H9 (cell line): ENCODE measurements around the gene STARD10. TPM values are rescaled to one million over a fixed set of nuclear protein-coding genes. Genes with fewer than 3 reads are reported as not detected.

Experiments used
- DNase-seq: peaks from one replicate; pipeline ENCODE4 v3.0.0-alpha.2; 2017
- H2AFZ ChIP-seq: one replicate; pipeline ENCODE4 v1.6.1; 2013; ENCODE audit warnings: mild to moderate bottlenecking, low read length, control low read depth, moderate library complexity
- H2AK5ac ChIP-seq: 2 replicates; pipeline ENCODE4 v1.6.1; 2013; ENCODE audit warnings: low read length, control low read depth, mixed read lengths; ENCODE audit not compliant: insufficient read length
- H2BK120ac ChIP-seq: one replicate; pipeline ENCODE4 v1.6.1; 2013; ENCODE audit warnings: low read depth, mild to moderate bottlenecking, low read length, control low read depth, inconsistent platforms; ENCODE audit not compliant: poor library complexity, severe bottlenecking
- H2BK12ac ChIP-seq: 2 replicates; pipeline ENCODE4 v1.6.1; 2013; ENCODE audit warnings: low read length, control low read depth, mixed read lengths, low read depth; ENCODE audit not compliant: insufficient read length
- H2BK15ac ChIP-seq: 2 replicates; pipeline ENCODE4 v1.6.1; 2013; ENCODE audit warnings: low read depth, low read length, control low read depth
- H2BK20ac ChIP-seq: one replicate; pipeline ENCODE4 v1.6.1; 2013; ENCODE audit warnings: low read depth, mild to moderate bottlenecking, low read length, control low read depth, inconsistent platforms; ENCODE audit not compliant: poor library complexity, severe bottlenecking
- H2BK5ac ChIP-seq: 2 replicates; pipeline ENCODE4 v1.6.1; 2013; ENCODE audit warnings: low read length, control low read depth, mixed read lengths; ENCODE audit not compliant: insufficient read length
- H3K14ac ChIP-seq: 2 replicates; pipeline ENCODE4 v1.6.1; 2013; ENCODE audit warnings: low read length, control low read depth; ENCODE audit not compliant: insufficient read depth
- H3K18ac ChIP-seq: 2 replicates; pipeline ENCODE4 v1.6.1; 2013; ENCODE audit warnings: low read depth, mild to moderate bottlenecking, mixed read lengths, low read length, control low read depth; ENCODE audit not compliant: insufficient read length
- H3K23ac ChIP-seq: 2 replicates; pipeline ENCODE4 v1.6.1; 2013; ENCODE audit warnings: low read length, control low read depth, mixed read lengths, low read depth; ENCODE audit not compliant: insufficient read length
- H3K23me2 ChIP-seq: 2 replicates; pipeline ENCODE4 v1.6.1; 2013; ENCODE audit warnings: low read depth, mild to moderate bottlenecking, mixed read lengths, low read length, control low read depth; ENCODE audit not compliant: insufficient read length, poor library complexity, severe bottlenecking
- H3K27ac ChIP-seq: 2 replicates; pipeline ENCODE4 v1.5.1; 2013; ENCODE audit warnings: low read length, control low read depth, mixed read lengths, low read depth; ENCODE audit not compliant: insufficient read length
- H3K27me3 ChIP-seq: 2 replicates; pipeline ENCODE4 v1.6.1; 2013; ENCODE audit warnings: low read length, control low read depth, inconsistent platforms; ENCODE audit not compliant: insufficient read depth
- H3K4ac ChIP-seq: 2 replicates; pipeline ENCODE4 v1.6.1; 2013; ENCODE audit warnings: low read depth, mild to moderate bottlenecking, control low read depth, inconsistent platforms, low read length, moderate library complexity
- H3K4me1 ChIP-seq: 2 replicates; pipeline ENCODE4 v1.6.1; 2013; ENCODE audit warnings: low read length, control low read depth, inconsistent platforms; ENCODE audit not compliant: insufficient read depth
- H3K4me2 ChIP-seq: 2 replicates; pipeline ENCODE4 v1.6.1; 2013; ENCODE audit warnings: low read length, control low read depth, mixed read lengths; ENCODE audit not compliant: insufficient read length, insufficient read depth
- H3K56ac ChIP-seq: 2 replicates; pipeline ENCODE4 v1.6.1; 2013; ENCODE audit warnings: low read depth, mild to moderate bottlenecking, mixed read lengths, low read length, control low read depth; ENCODE audit not compliant: insufficient read length
- H3K79me1 ChIP-seq: 2 replicates; pipeline ENCODE4 v1.6.1; 2013; ENCODE audit warnings: low read depth, mild to moderate bottlenecking, moderate library complexity, low read length, control low read depth, inconsistent platforms; ENCODE audit not compliant: insufficient read depth, poor library complexity, severe bottlenecking
- H3K79me2 ChIP-seq: 2 replicates; pipeline ENCODE4 v1.6.1; 2013; ENCODE audit warnings: low read length, control low read depth, inconsistent platforms; ENCODE audit not compliant: insufficient read depth
- H3K9ac ChIP-seq: 2 replicates; pipeline ENCODE4 v1.6.1; 2013; ENCODE audit warnings: low read length, control low read depth, mixed read lengths; ENCODE audit not compliant: insufficient read length; ENCODE audit errors: extremely low read depth
- H3K9me3 ChIP-seq: one replicate; pipeline ENCODE4 v1.6.1; 2013; ENCODE audit warnings: low read depth, low read length, inconsistent platforms; ENCODE audit not compliant: control insufficient read depth
- H3T11ph ChIP-seq: one replicate; pipeline ENCODE4 v1.6.1; 2013; ENCODE audit warnings: mild to moderate bottlenecking, low read length, control low read depth, inconsistent platforms
- H4K20me1 ChIP-seq: one replicate; pipeline ENCODE4 v1.6.1; 2013; ENCODE audit not compliant: control insufficient read depth, insufficient read length, insufficient read depth
- H4K5ac ChIP-seq: 2 replicates; pipeline ENCODE4 v1.6.1; 2013; ENCODE audit warnings: low read depth, mild to moderate bottlenecking, mixed read lengths, low read length, control low read depth; ENCODE audit not compliant: insufficient read length
- H4K8ac ChIP-seq: replicated peaks from 2 replicates; pipeline ENCODE4 v1.6.1; 2013; ENCODE audit warnings: low read length, control low read depth, mixed read lengths, low read depth; ENCODE audit not compliant: insufficient read length
- H4K91ac ChIP-seq: 2 replicates; pipeline ENCODE4 v1.6.1; 2013; ENCODE audit warnings: low read depth, mild to moderate bottlenecking, moderate library complexity, mixed read lengths, low read length, control low read depth; ENCODE audit not compliant: insufficient read length
- H3K27ac Mint-ChIP-seq, 3 experiments: 2 replicates in 2 of 3; 3 replicates in 1 of 3; pipeline ENCODE4 v1.8.0; 2020 to 2021; ENCODE audit warnings: mixed read lengths in 3 of 3, mild to moderate bottlenecking in 1 of 3, moderate library complexity in 1 of 3
- H3K27me3 Mint-ChIP-seq: 2 replicates; pipeline ENCODE4 v1.8.0; 2021; ENCODE audit warnings: low read depth, mild to moderate bottlenecking, moderate library complexity, mixed read lengths
- H3K36me3 Mint-ChIP-seq, 3 experiments: 2 replicates in 2 of 3; 3 replicates in 1 of 3; pipeline ENCODE4 v1.8.0; 2020 to 2021; ENCODE audit warnings: low read depth in 3 of 3, mixed read lengths in 3 of 3; ENCODE audit not compliant: insufficient read depth in 1 of 3
- H3K4me1 Mint-ChIP-seq, 2 experiments: 2 replicates each; pipeline ENCODE4 v1.8.0; 2020; ENCODE audit warnings: mixed read lengths in 2 of 2
- H3K4me3 Mint-ChIP-seq, 2 experiments: 2 replicates in 1 of 2; 3 replicates in 1 of 2; pipeline ENCODE4 v1.8.0; 2020 to 2021; ENCODE audit warnings: mild to moderate bottlenecking in 2 of 2, mixed read lengths in 2 of 2, moderate library complexity in 1 of 2
- H3K9me3 Mint-ChIP-seq, 2 experiments: 2 replicates in 1 of 2; 3 replicates in 1 of 2; pipeline ENCODE4 v1.8.0; 2020; ENCODE audit warnings: mild to moderate bottlenecking in 2 of 2, mixed read lengths in 2 of 2, moderate library complexity in 1 of 2
- WGBS: extraction: QIAGEN DNeasy Blood & Tissue Kit; methylation state at CpG from one replicate; pipeline ENCODE4 v1.1.7; 2013; ENCODE audit warnings: missing lambda C conversion rate, low lambda C conversion rate, mixed read lengths; ENCODE audit not compliant: insufficient read length; ENCODE audit errors: extremely low coverage; 5-methylcytosine and 5-hydroxymethylcytosine counted together
- total RNA-seq: library from RNA; stranded (reverse); gene quantifications from 2 replicates; pipeline ENCODE4 v1.2.1, GENCODE V29; 2021
- TF ChIP-seq, protein P1 (sequence below): fragments of 200-600 bp; sonication (generic); conservative IDR thresholded peaks from 3 replicates; pipeline ENCODE4 v1.8.0; 2021; ENCODE audit warnings: antibody characterized with exemption, mild to moderate bottlenecking

The STARD10 gene
- total RNA-seq, 1 experiment from 2014 or later = 24.4 TPM

GRCh38 chr11:72773696-72774095, 20.2 kb downstream of the STARD10 start:
- Mint-ChIP-seq H3K27me3 (no peaks in the 10 kb centered on the region; the same call in 1 of the 2 replicates), H3K4me3 (no peak overlapping the region), H3K4me1 (peaks cover 3 to 17% of the 10 kb centered on the region in 2 experiments), H3K36me3 (no peaks in the 10 kb centered on the region; a peak in 1 of 7 replicates), H3K27ac (0 out of 7 replicates have a peak overlapping the region, but pooled peaks of 1 of the 3 experiments have one; percentile 17), H3K9me3 (no peaks in the 10 kb centered on the region)
- Histone ChIP-seq H3K23ac (no peak overlapping the region), H2BK120ac (no peak overlapping the region), H4K5ac (no peak overlapping the region), H3K9me3 (no peaks in the 10 kb centered on the region), H4K8ac (no peak overlapping the region), H2BK15ac (no peak overlapping the region), H3K56ac (no peak overlapping the region), H3K27ac (no peak overlapping the region), H3K9ac (no peak overlapping the region), H3K27me3 (no peaks in the 10 kb centered on the region), H4K91ac (no peak overlapping the region), H3K79me2 (no peaks in the 10 kb centered on the region), H2BK20ac (no peak overlapping the region), H3T11ph (no peak overlapping the region), H3K79me1 (no peaks in the 10 kb centered on the region), H3K4me1 (no peaks in the 10 kb centered on the region), H2AK5ac (no peak overlapping the region), H3K23me2 (no peaks in the 10 kb centered on the region), H3K14ac (no peak overlapping the region; the same call in 1 of the 2 replicates), H3K4ac (no peak overlapping the region), H2BK12ac (no peak overlapping the region), H2BK5ac (no peak overlapping the region), H3K4me2 (no peak overlapping the region), H2AFZ (no peak overlapping the region), H3K18ac (no peak overlapping the region), H4K20me1 (no peaks in the 10 kb centered on the region)
- no CpG with 5 or more reads among the region's 6 CpGs for WGBS
- TF ChIP-seq, protein P1, sequence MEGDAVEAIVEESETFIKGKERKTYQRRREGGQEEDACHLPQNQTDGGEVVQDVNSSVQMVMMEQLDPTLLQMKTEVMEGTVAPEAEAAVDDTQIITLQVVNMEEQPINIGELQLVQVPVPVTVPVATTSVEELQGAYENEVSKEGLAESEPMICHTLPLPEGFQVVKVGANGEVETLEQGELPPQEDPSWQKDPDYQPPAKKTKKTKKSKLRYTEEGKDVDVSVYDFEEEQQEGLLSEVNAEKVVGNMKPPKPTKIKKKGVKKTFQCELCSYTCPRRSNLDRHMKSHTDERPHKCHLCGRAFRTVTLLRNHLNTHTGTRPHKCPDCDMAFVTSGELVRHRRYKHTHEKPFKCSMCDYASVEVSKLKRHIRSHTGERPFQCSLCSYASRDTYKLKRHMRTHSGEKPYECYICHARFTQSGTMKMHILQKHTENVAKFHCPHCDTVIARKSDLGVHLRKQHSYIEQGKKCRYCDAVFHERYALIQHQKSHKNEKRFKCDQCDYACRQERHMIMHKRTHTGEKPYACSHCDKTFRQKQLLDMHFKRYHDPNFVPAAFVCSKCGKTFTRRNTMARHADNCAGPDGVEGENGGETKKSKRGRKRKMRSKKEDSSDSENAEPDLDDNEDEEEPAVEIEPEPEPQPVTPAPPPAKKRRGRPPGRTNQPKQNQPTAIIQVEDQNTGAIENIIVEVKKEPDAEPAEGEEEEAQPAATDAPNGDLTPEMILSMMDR = no peak
- DNase-seq = no peak
